Ishikawa (cell line): ENCODE measurements around the gene STX4.

Source experiments
- CEBPB ChIP-seq: IDR thresholded peaks from 2 replicates; pipeline ENCODE4 v1.6.1; 2012
- CREB1 ChIP-seq: IDR thresholded peaks from 2 replicates; pipeline ENCODE4 v1.6.1; 2012; ENCODE audit warnings: low read depth
- EGR1 ChIP-seq: IDR thresholded peaks from 2 replicates; pipeline ENCODE4 v1.6.1; 2012
- EP300 ChIP-seq: IDR thresholded peaks from 2 replicates; pipeline ENCODE4 v1.6.1; 2012; ENCODE audit warnings: borderline replicate concordance
- FOXM1 ChIP-seq: IDR thresholded peaks from 2 replicates; pipeline ENCODE4 v1.6.1; 2012; ENCODE audit warnings: low read depth, borderline replicate concordance
- NFIC ChIP-seq: IDR thresholded peaks from 2 replicates; pipeline ENCODE4 v1.6.1; 2012
- RAD21 ChIP-seq: IDR thresholded peaks from 2 replicates; pipeline ENCODE4 v1.6.1; 2012; ENCODE audit warnings: low read depth
- REST ChIP-seq: IDR thresholded peaks from 2 replicates; pipeline ENCODE4 v1.6.1; 2012; ENCODE audit warnings: low read depth, mild to moderate bottlenecking
- TAF1 ChIP-seq: IDR thresholded peaks from 2 replicates; pipeline ENCODE4 v1.6.1; 2012; ENCODE audit warnings: low read depth, mild to moderate bottlenecking
- TCF12 ChIP-seq: IDR thresholded peaks from 2 replicates; pipeline ENCODE4 v1.6.1; 2012; ENCODE audit warnings: low read depth
- TEAD4 ChIP-seq: IDR thresholded peaks from 2 replicates; pipeline ENCODE4 v1.6.1; 2012
- USF1 ChIP-seq: IDR thresholded peaks from 2 replicates; pipeline ENCODE4 v1.6.1; 2012
- YY1 ChIP-seq: IDR thresholded peaks from 2 replicates; pipeline ENCODE4 v1.6.1; 2012; ENCODE audit warnings: low read depth
- ZBTB7A ChIP-seq: IDR thresholded peaks from 2 replicates; pipeline ENCODE4 v1.6.1; 2012; ENCODE audit warnings: low read depth
- TF ChIP-seq, protein P1 (sequence below): IDR thresholded peaks from 2 replicates; pipeline ENCODE4 v1.6.1; 2012

The STX4 gene

DNA sequence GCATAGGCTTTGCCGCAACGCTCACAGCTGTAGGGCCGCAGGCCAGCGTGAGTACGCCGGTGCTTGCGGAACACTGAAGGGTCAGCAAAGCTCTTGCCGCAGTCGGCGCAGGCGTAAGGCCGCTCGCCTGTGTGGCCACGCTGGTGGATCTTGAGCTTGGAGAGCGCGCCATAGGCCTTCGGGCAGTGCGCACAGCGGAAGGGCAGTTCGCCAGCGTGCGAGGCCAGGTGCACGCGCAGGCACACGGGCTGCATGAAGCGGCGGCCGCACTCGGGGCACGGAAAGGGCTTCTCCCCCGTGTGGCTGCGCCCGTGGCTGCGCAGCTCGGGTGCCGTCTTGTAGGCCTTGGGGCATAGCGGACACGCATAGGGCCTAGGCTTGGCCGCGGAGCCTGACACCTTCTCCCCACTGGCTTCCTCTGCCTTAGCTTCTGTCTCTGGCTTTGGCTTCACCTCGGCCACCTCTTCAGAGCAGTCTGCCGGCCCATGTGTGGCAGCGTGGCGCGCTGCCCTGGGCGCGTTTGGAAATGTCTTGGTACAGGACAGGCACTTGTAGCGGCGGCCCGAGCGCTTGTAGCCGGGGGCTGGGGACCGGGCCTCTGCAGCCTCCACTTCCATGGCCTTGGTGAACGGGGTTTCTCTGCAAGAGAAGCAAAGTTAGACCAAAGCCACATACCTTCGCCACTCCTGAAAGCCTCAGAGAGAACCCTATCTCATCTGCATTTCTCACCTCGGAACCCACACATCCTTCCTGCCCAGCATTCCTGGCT is 30.7 kb downstream of the STX4 start:
- TF ChIP-seq EP300 (no peak), RAD21 (no peak), REST (no peak), EGR1 (no peak), TEAD4 (no peak), TAF1 (no peak), ZBTB7A (no peak), USF1 (no peak), NFIC (no peak), FOXM1 (no peak), CREB1 (no peak), CEBPB (no peak), YY1 (no peak), TCF12 (no peak)
- TF ChIP-seq, protein P1, sequence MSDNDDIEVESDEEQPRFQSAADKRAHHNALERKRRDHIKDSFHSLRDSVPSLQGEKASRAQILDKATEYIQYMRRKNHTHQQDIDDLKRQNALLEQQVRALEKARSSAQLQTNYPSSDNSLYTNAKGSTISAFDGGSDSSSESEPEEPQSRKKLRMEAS: no peak

GRCh38 chr16:31064882-31065461 is 31.6 kb downstream of the STX4 start:
- TF ChIP-seq TCF12 (no peak), CEBPB (no peak), EGR1 (no peak), CREB1 (no peak), RAD21 (no peak), FOXM1 (no peak), YY1 (0 out of 2 replicates have a peak, but pooled peaks have one; percentile 18), ZBTB7A (no peak), REST (no peak), EP300 (no peak), TEAD4 (0 out of 2 replicates have a peak, but pooled peaks have one; percentile 17), USF1 (no peak), TAF1 (no peak), NFIC (no peak)
- TF ChIP-seq, protein P1: no peak

DNA sequence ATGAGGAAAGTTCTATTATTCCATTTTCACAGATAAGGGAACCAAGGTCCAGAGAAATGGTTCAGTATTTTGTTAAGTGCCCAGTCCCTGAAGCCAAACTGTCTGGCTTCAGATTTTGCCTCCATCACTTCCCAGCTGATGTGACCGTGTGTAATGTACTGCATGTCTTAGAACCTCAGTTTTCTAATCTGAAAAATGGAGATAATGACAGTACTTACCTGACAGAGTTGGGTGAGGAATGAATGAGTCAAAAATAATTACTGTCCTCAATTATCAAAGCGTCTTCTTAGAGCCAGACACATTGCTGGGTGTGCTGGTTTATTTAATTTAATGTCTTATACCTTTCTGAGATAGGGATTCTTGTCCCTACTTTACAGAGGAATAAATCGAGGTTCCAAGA is 34.0 kb downstream of the STX4 start:
- TF ChIP-seq TCF12 (no peak), EP300 (no peak), RAD21 (no peak), TEAD4 (no peak), YY1 (no peak), FOXM1 (no peak), CEBPB (no peak)

DNA sequence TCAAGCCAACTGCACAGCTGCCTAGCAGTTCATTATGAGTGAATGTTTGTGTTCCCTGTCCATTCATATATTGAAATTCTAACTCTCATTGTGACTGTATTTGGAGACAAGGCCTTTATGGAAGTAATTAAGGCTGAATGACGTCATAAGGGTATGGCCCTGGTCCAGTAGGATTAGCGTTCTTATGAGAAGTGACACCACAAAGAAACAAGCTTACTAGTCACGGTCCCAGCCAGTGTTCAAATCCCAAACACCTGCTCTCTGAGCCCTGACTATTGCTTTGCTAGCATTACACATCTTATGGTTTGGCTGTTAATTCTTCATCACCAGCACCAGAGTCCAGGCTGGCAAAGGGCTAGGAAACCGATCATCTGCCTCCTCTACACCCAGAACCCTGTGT is 38.5 kb downstream of the STX4 start:
- no peak for TF ChIP-seq RAD21
- TF ChIP-seq ZBTB7A: no peak
- no peak for TF ChIP-seq CREB1
- TF ChIP-seq FOXM1: no peak
- TF ChIP-seq USF1: no peak
- TF ChIP-seq NFIC: no peak

GRCh38 chr16:31072540-31073141 is 39.3 kb downstream of the STX4 start:
- TF ChIP-seq CREB1 (no peak), EGR1 (0 out of 2 replicates have a peak, but pooled peaks have one; percentile 2)
